ENCODE results near the gene AATK. TPM values are rescaled to one million over a fixed set of nuclear protein-coding genes. Genes with fewer than 3 reads are reported as not detected.

Gene AATK
- total RNA-seq, 4 donors from 2014 or later = 4.1 to 17.6 (median 7.4) TPM

- Histone ChIP-seq H3K4me3 (replicated peaks in 1 of 3) (no peak overlapping the region), H3K27ac (no peak overlapping the region), H3K9me3 (no peaks in the 10 kb centered on the region), H3K27me3 (no peaks in the 10 kb centered on the region), H3K36me3 (no peaks in the 10 kb centered on the region), H3K4me1 (peaks cover 6 to 13% of the 10 kb centered on the region in 2 donors)
- WGBS, 2 donors = 66 to 78% methylated on average over 16 to 19 of the region's 24 CpGs
- intact Hi-C loops (cut with DNase I) = no loop called here
- DNase-seq = no peak
- no peak for TF ChIP-seq POLR2A (IDR thresholded peaks at IDR 0.05)
- TF ChIP-seq CTCF (IDR thresholded peaks at IDR 0.05) = no peak
Measured at GRCh38 chr17:81118308-81119221, 47.5 kb downstream of the AATK start.

GRCh38 chr17:81117672-81118198 is 48.3 kb downstream of the AATK start:
- H3K36me3 ChIP-seq = no peaks in the 10 kb centered on the region
- H3K27ac ChIP-seq = no peak overlapping the region
- H3K4me3 ChIP-seq (replicated peaks in 1 of 3) = no peak overlapping the region
- intact Hi-C loops (cut with DNase I) = no loop called here
- no peaks in the 10 kb centered on the region for H3K27me3 ChIP-seq
- 91% methylated on average over 7 to 8 of the region's 20 CpGs for WGBS, 2 donors
- no peak for TF ChIP-seq CTCF (IDR thresholded peaks at IDR 0.05)
- no peak for TF ChIP-seq POLR2A (IDR thresholded peaks at IDR 0.05)
- DNase-seq = no peak
- H3K9me3 ChIP-seq = no peaks in the 10 kb centered on the region
- H3K4me1 ChIP-seq = peaks cover 6 to 13% of the 10 kb centered on the region in 2 donors

DNA sequence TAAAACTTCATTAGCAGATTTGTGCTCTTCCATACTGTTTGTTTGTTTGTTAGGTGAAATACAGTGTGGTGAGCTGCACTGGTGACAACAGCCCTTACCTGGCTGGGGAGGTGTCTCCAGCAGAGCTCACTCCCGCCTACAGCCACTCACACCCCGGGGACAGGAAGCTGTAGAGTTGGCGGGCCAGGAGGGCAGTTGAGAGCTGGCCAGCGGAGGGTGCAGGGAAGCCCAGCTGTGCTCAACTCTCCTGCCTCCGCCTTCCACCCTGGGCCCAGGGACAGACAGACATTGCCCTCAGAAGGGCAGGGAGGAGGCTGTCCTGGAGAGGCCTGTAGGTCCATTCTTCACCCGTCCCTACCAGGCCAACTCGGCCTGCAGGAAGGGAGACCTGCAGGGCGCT is 49.3 kb downstream of the AATK start:
- Histone ChIP-seq H3K4me1 (peaks cover 6 to 13% of the 10 kb centered on the region in 2 donors), H3K9me3 (no peaks in the 10 kb centered on the region), H3K27ac (no peak overlapping the region), H3K4me3 (replicated peaks in 1 of 3) (no peak overlapping the region), H3K36me3 (no peaks in the 10 kb centered on the region), H3K27me3 (no peaks in the 10 kb centered on the region)
- intact Hi-C loops (cut with DNase I) = no loop called here
- 90 to 96% methylated on average over 5 of the region's 8 CpGs for WGBS, 2 donors
- TF ChIP-seq CTCF (IDR thresholded peaks at IDR 0.05) = no peak
- TF ChIP-seq POLR2A (IDR thresholded peaks at IDR 0.05) = no peak
- no peak for DNase-seq

DNA sequence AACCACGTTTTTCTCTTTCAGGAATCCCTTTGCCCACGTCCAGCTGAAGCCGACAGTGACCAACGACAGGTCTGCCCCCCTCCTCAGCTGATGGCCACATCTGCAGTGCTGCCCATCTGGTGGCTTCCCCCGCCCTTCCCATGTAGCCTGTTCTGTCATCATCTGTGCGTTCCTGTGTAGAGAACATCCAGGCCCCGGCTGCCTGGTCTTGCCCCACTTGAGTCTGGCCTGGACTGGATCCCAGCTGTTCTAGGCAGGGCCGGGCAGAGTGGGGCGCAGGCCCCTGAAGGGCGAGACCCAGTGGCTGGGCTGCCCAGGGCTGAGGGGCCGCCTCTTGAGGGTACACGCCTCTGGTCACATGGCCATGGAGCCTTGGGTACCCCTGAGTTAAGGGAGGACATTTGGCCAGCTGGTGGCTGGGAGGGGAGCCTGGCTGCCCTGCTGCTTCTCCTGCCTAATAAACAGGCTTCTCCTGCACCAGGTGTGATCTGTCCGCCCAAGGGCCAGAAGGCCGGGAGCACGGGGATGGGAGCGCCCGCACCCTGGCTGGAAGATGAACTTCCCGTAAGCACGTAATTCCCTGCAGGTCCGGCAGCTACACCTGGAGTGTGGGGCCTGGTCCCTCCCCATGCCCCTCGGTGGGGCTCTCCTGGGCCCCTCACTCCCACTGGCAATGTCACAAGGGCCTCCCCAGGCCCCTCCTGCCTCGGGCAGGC is 50.1 kb downstream of the AATK start:
- Histone ChIP-seq H3K27ac (no peak overlapping the region), H3K9me3 (no peaks in the 10 kb centered on the region), H3K36me3 (no peaks in the 10 kb centered on the region), H3K4me1 (peaks cover 6 to 13% of the 10 kb centered on the region in 2 donors), H3K4me3 (replicated peaks in 1 of 3) (no peak overlapping the region), H3K27me3 (no peaks in the 10 kb centered on the region)
- intact Hi-C loops (cut with DNase I) = no loop called here
- TF ChIP-seq POLR2A (IDR thresholded peaks at IDR 0.05) (no peak), CTCF (IDR thresholded peaks at IDR 0.05) (no peak)
- DNase-seq = peak; percentile 24 to 27
- 84 to 91% methylated on average over 15 to 16 of the region's 22 CpGs for WGBS, 2 donors

All from thyroid gland (tissue), 4 donors.